Subcutaneous preadipocyte (primary cell): Measurements from ENCODE around the gene GABPB2. TPM values are rescaled to one million over a fixed set of nuclear protein-coding genes. Genes with fewer than 3 reads are reported as not detected.

Source experiments
- small RNA-seq: library from RNA; depleted of rRNA; stranded (forward); fragments of <200 nt; gene quantifications from one replicate; pipeline ENCODE3, GENCODE V24; 2012
- total RNA-seq: library from RNA; depleted of rRNA; stranded (reverse); fragments of >200 nt; gene quantifications from 2 replicates; pipeline ENCODE4 v1.2.3, GENCODE V29; 2012

Gene GABPB2
- total RNA-seq = 12.1 and 17.0 TPM in 2 replicates

GRCh38 chr1:151070474-151071276 lies at the start of gene GABPB2:
Gene GABPB2 (plus strand): TSS chr1:151070761. CDS start chr1:151088190, 17,429 bp downstream.

GRCh38 chr1:151036356-151036755 lies 34.2 kb upstream of the GABPB2 start, which contains the start of gene BNIPL:
Gene BNIPL (plus strand): TSS chr1:151036586. CDS start chr1:151036726, 140 bp downstream.

DNA sequence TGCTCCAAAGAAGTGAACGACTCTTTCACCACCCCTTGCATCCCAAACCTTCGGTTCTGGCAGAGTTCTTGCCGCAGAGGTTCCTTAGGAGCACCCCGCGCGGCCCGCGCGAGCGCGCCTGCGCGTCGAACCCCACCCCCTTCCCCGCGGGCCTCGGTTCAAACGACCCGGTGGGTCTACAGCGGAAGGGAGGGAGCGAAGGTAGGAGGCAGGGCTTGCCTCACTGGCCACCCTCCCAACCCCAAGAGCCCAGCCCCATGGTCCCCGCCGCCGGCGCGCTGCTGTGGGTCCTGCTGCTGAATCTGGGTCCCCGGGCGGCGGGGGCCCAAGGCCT lies 23.0 kb upstream of the GABPB2 start, which contains the start of gene C1orf56:
TSS of gene C1orf56 (plus strand) at position 161 of the 334 bp plus-strand sequence. CDS start at position 258, 97 bp downstream.

DNA sequence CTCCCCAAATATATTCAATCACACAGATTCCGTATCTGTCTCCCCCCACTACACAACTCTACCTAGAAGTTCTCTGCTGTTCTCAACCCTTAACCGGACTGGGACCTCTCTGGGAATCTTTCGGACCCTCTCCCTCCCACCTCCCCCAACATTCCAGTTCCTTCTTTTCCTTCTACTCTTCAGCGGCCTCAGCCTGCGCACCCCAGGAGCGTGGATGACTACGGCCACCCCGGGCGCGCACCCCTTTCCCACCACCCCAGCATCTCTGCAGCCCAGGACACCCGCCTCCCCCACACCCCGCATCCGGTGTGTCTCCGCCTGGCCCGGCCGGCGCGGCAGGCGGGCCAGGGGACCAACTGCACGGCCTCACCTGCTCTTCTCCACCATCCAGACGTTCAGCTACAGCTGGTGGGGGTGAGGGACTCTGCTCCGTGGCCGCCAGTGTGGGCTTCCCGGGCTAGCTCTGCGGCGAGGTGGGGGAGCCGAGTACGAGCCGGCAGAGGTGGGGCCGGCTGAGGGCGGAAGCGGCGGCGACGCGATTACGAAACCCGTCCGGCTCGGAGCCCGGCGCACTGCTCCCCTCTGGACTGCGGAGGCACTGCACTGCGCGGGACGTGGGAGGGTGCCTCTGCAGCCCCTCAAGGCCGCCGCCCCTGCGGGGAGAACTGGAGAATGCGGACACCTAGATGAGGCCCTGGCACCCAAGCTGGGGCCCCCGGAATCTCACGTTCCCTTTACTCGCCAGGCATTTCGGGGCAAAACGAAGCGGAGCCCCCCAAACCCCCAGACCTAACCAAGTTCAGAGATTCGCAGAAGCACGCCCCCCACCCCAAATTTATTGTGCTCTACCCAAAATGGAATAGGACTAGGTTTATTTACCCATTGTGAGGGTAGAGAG lies 11.2 kb upstream of the GABPB2 start, which contains the start of gene CDC42SE1:
TSS of gene CDC42SE1 (minus strand) at position 514 of the 898 bp plus-strand sequence. CDS start 3,892 bp downstream, outside the sequence.

GRCh38 chr1:151060007-151060656 lies 10.4 kb upstream of the GABPB2 start, which contains the start of gene MLLT11:
Gene MLLT11 (plus strand): TSS chr1:151060397. CDS start chr1:151067225, 6,828 bp downstream.

DNA sequence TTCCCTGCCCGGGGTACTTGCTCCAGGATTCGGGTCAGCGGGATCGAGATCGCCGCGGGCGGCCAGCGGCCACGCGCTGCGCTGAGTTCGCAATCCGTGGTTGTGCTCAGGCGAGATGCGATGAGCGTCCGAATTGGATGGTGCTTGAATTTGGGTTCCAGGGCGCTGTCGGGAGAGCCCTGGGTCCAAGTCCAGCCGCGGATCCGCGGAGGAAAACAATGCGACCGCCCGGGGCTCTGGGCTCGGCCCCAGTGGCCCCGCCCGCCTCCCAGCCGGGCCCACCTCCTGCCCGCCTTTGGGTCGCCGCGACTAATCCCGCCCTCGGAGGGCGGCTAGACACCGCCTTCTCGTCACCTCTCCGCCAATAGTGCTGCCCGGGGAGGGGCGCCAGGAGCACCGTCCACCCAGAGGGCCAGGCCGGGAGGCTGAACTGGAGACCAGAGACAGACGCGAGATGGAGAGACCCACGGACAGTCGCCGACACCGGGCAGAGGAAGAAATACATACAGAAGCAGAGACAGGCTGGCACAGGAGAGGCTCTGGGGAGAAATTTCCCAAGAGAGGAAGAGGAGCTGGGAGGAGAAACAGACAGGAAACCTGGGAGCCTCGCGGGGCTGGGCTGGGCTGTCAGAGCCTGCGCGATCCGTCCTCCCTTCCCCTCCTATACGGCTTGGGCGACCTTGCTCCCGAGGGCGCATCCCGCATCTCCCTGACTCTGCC lies 76.0 kb downstream of the GABPB2 start, which contains the start of gene SEMA6C:
TSS of gene SEMA6C (minus strand) at position 220 of the 720 bp plus-strand sequence. CDS start 4,010 bp downstream, outside the sequence.

DNA sequence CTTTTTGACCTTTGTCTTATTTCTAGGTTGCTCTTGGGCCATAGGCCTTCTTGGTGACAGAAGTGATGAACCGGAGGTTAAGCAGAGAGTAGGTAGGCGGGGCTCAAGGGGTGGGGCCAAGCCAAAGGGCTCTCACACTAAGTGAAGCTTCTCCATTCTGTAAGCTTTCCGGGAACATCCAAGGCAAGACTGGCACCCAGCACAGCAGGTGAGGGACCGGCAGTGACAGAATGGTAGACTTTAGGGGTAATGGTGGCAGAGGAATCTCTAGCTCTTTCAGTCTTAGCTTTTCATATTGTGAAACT lies 85.9 kb downstream of the GABPB2 start, which contains the start of gene TNFAIP8L2:
TSS of gene TNFAIP8L2 (plus strand) at position 135 of the 305 bp plus-strand sequence. CDS start 2,049 bp downstream, outside the sequence.

DNA sequence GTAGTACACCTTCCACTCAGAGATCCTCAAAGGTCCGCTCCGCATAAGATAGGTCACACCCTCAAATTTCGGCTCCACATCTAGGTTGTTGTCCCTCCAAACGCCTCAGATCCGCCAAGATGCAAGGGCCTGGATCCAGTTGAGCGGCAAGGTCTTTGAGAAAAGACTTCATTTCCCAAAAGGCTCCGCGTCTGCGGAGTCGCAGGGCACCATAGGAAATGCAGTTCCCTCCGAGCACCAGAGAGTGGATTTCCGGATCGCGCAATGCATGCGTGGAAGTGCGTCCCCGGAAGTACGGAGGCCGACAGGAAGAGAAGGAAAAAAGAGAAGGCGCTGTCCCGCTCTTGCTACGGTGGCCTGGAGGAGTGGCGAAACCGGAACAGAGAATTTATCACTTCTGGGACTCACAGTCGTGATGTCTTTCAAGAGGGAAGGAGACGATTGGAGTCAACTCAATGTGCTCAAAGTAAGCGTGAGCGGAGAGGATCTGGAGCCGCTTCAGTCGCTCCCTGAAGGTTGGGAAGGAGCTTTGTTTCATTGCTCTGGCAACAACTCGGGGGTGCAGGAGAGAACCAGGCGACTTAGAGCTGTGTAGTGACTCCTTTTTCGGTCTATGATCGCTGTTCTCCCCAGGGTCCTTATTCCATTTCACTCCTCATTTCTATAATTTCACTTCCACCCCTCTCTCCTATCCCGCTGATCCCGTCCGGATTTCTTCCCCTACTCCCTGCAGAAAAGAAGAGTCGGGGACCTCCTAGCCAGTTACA lies 95.4 kb downstream of the GABPB2 start, which contains the start of the genes LYSMD1 and SCNM1:
TSS of gene LYSMD1 (minus strand) at position 165 of the 767 bp plus-strand sequence. CDS start 644 bp downstream, outside the sequence.
TSS of gene SCNM1 (plus strand) at position 407 of the 767 bp plus-strand sequence. CDS start at position 416, 9 bp downstream.

Small RNA genes lying within 50 kb of the gene (small RNA-seq; reads per million reads assigned to genes)
- gene RNU6-884P = 0.52 reads per million, percentile 31 among the genes with 10 or more reads in this experiment

Other genes starting within 250 kb of the GABPB2 start
- gene ARNT, start 194.2 kb upstream of the GABPB2 start, total RNA-seq = 42.3 and 42.6 TPM in 2 replicates
- not detected in 2 replicates for gene CTXND2, start 183.6 kb upstream of the GABPB2 start, total RNA-seq
- 32.7 and 35.8 TPM in 2 replicates for gene SETDB1, start 144.4 kb upstream of the GABPB2 start, total RNA-seq
- 99.6 and 168 TPM in 2 replicates for gene CERS2, start 95.9 kb upstream of the GABPB2 start, total RNA-seq
- gene ANXA9, start 88.5 kb upstream of the GABPB2 start, total RNA-seq = 0.20 and 0.37 TPM in 2 replicates
- gene MINDY1, start 63.9 kb upstream of the GABPB2 start, total RNA-seq = 8.8 and 9.9 TPM in 2 replicates
- gene PRUNE1, start 62.3 kb upstream of the GABPB2 start, total RNA-seq = 5.1 and 5.7 TPM in 2 replicates
- gene BNIPL, start 34.2 kb upstream of the GABPB2 start, total RNA-seq = 0.37 and 0.39 TPM in 2 replicates
- gene C1orf56, start 23.0 kb upstream of the GABPB2 start, total RNA-seq = 2.2 and 2.3 TPM in 2 replicates
- gene CDC42SE1, start 11.1 kb upstream of the GABPB2 start, total RNA-seq = 29.8 and 38.5 TPM in 2 replicates
- 0.73 and 0.78 TPM in 2 replicates for gene MLLT11, start 10.4 kb upstream of the GABPB2 start, total RNA-seq
- 0.73 and 0.98 TPM in 2 replicates for gene SEMA6C, start 75.9 kb downstream of the GABPB2 start, total RNA-seq
- gene TNFAIP8L2, start 85.9 kb downstream of the GABPB2 start, total RNA-seq = not detected in 2 replicates
- 7.8 and 8.5 TPM in 2 replicates for gene LYSMD1, start 95.1 kb downstream of the GABPB2 start, total RNA-seq
- 23.9 and 25.4 TPM in 2 replicates for gene SCNM1, start 95.4 kb downstream of the GABPB2 start, total RNA-seq
- not detected in 2 replicates for gene TMOD4, start 105.2 kb downstream of the GABPB2 start, total RNA-seq
- gene VPS72, start 119.4 kb downstream of the GABPB2 start, total RNA-seq = 25.7 and 37.9 TPM in 2 replicates
- 37.8 and 64.1 TPM in 2 replicates for gene PIP5K1A, start 127.8 kb downstream of the GABPB2 start, total RNA-seq
- 151 and 175 TPM in 2 replicates for gene PSMD4, start 184.0 kb downstream of the GABPB2 start, total RNA-seq
- 11.8 and 17.2 TPM in 2 replicates for gene ZNF687, start 211.5 kb downstream of the GABPB2 start, total RNA-seq